Lower lobe of right lung (tissue), 2 donors: ENCODE measurements around the gene PRR15L. TPM values are rescaled to one million over a fixed set of nuclear protein-coding genes. Genes with fewer than 3 reads are reported as not detected.

Experiments
- ATAC-seq, 2 donors: fragments of 200-7000 bp; cut with Tn5 transposase; one replicate each; pipeline ENCODE4 v1.9.1; 2020 to 2022; ENCODE audit warnings: mild to moderate bottlenecking in 2 of 2, moderate library complexity in 2 of 2
- DNase-seq: peaks from one replicate; pipeline ENCODE4 v3.0.0-alpha.2; 2020
- H3K27ac ChIP-seq: fragments of 200-600 bp; one replicate; pipeline ENCODE4 v1.8.0; 2022
- H3K27me3 ChIP-seq: fragments of 200-600 bp; one replicate; pipeline ENCODE4 v1.8.0; 2022; ENCODE audit warnings: low read depth
- H3K36me3 ChIP-seq: fragments of 200-600 bp; one replicate; pipeline ENCODE4 v1.8.0; 2022; ENCODE audit warnings: mild to moderate bottlenecking
- H3K4me1 ChIP-seq: fragments of 200-600 bp; one replicate; pipeline ENCODE4 v1.8.0; 2022
- H3K4me3 ChIP-seq: fragments of 200-600 bp; one replicate; pipeline ENCODE4 v1.8.0; 2022; ENCODE audit warnings: mild to moderate bottlenecking
- H3K9me3 ChIP-seq: fragments of 200-600 bp; one replicate; pipeline ENCODE4 v1.8.0; 2022
- CTCF ChIP-seq: fragments of 200-600 bp; IDR thresholded peaks from one replicate; pipeline ENCODE4 v1.8.0; 2022; ENCODE audit warnings: antibody characterized with exemption, mild to moderate bottlenecking
- intact Hi-C: fragments of 100-400 bp; cut with DNase I; formaldehyde crosslinking; loops from one replicate; pipeline ENCODE4 v1.11.0; 2022
- total RNA-seq: library from RNA; stranded (reverse); fragmentation: NEBNext Ultra II Directional; extraction: Animal tissue kit (Norgen Biotek cat#: 25700); gene quantifications from one replicate; pipeline ENCODE4 v1.2.1, GENCODE V29; 2021
- donor health status: DM: no; HTN: yes; CAD: no; lungs with severe emphysema.

Gene PRR15L
- total RNA-seq, 1 donor from 2014 or later: 48.1 TPM

GRCh38 chr17:47907932-47908562 lies 49.6 kb downstream of the PRR15L start:
- Histone ChIP-seq H3K4me3 (no peak overlapping the region), H3K27me3 (no peaks in the 10 kb centered on the region), H3K36me3 (no peaks in the 10 kb centered on the region), H3K9me3 (no peaks in the 10 kb centered on the region), H3K4me1 (peaks cover 34% of the 10 kb centered on the region), H3K27ac (peak overlapping the region; percentile 1)
- DNase-seq (no peak), ATAC-seq (peak; percentile 34 to 38)
- TF ChIP-seq CTCF: no peak
- intact Hi-C loops: no loop called here

- TF ChIP-seq CTCF: no peak
- intact Hi-C loops: no loop called here
- Histone ChIP-seq H3K27ac (peak overlapping the region; percentile 76), H3K27me3 (no peaks in the 10 kb centered on the region), H3K4me3 (no peak overlapping the region), H3K36me3 (no peaks in the 10 kb centered on the region), H3K9me3 (no peaks in the 10 kb centered on the region), H3K4me1 (peaks cover 36% of the 10 kb centered on the region)
- no peak for DNase-seq
- peak in 1 of 2 donors; percentile 52 for ATAC-seq
These were observed 51.2 kb downstream of the PRR15L start for GRCh38 chr17:47906443-47906842.

DNA sequence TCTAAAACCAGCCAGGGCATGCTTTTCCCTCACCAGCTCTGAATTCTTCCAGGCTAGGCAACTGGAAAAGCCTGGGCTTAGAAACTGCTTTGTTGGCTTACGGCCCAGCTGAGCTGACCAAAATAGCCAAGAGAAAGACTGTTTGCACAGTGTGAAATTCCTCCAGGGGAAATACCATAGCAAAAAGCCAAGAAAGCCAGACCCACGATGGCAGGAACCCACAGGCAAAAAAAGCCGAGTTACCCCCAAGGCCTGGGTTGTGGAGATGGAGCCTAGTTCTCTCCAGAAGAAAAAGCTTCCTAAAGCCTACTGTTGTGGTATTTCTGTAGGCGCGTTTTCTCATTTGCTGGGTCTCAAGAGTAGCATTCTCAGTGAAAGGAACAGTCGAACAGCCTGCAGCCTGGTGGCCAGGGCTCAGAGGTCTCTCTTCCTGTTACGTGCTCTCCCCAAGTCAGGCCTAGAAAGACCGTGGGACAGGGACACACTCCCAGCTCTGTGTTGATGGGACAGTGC lies 52.4 kb downstream of the PRR15L start:
- H3K27me3 ChIP-seq: no peaks in the 10 kb centered on the region
- intact Hi-C loops: no loop called here
- ATAC-seq (peak; percentile 78 to 83), DNase-seq (peak; percentile 59)
- H3K4me3 ChIP-seq: no peak overlapping the region
- TF ChIP-seq CTCF: no peak
- H3K9me3 ChIP-seq: no peaks in the 10 kb centered on the region
- H3K4me1 ChIP-seq: peaks cover 44% of the 10 kb centered on the region
- H3K27ac ChIP-seq: peak overlapping the region; percentile 76
- peaks cover 7% of the 10 kb centered on the region for H3K36me3 ChIP-seq

DNA sequence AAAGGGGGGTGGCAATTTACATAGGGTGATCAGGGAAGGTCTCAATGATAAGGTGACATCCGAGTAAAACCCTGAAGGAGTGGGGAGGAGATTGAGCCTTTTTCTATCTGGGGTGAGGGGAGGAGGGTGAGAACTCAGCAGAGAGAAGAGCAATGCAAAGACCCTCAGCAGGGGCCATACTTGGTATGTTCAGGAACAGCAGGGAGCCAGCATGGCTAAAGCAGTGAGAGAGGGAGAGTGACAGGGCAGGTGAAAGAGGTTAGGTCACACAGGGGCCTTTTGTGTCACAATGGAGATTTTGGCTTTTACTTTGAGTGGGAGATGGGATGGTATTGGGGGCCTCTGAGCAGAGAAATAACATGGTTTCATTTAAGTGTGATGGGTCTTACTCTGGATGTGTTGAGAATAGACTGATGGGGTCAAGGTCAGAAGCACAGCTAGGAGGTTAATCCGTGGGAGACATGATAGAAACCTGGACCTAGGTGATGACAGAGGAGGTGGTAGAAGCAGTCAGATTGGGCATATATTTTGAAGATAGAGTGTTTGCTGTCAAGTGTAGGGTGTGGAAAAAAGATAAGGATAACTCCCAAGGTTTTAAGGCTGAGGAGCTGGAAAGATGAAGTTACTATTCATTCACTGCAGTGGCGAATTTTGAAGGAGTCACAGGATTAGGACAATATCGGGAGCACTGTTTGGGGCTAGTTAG lies 55.5 kb downstream of the PRR15L start:
- Histone ChIP-seq H3K36me3 (peaks cover 19% of the 10 kb centered on the region), H3K27me3 (no peaks in the 10 kb centered on the region), H3K27ac (peak overlapping the region; percentile 64), H3K4me1 (peaks cover 63% of the 10 kb centered on the region), H3K9me3 (no peaks in the 10 kb centered on the region), H3K4me3 (no peak overlapping the region)
- no peak for ATAC-seq
- no peak for TF ChIP-seq CTCF
- intact Hi-C loops: no loop called here
- DNase-seq: no peak

Other genes starting within 250 kb of the PRR15L start
- gene TBX21, start 224.6 kb downstream of the PRR15L start, total RNA-seq: 3.6 TPM
- gene OSBPL7, start 136.1 kb downstream of the PRR15L start, total RNA-seq: 15.0 TPM
- gene MRPL10, start 126.3 kb downstream of the PRR15L start, total RNA-seq: 33.2 TPM
- gene LRRC46, start 126.2 kb downstream of the PRR15L start, total RNA-seq: 11.6 TPM
- gene SCRN2, start 116.6 kb downstream of the PRR15L start, total RNA-seq: 30.9 TPM
- 4.7 TPM for gene SP6, start 106.7 kb downstream of the PRR15L start, total RNA-seq
- 19.4 TPM for gene SP2, start 61.6 kb downstream of the PRR15L start, total RNA-seq
- 29.2 TPM for gene PNPO, start 16.3 kb downstream of the PRR15L start, total RNA-seq
- gene CDK5RAP3, start 13.2 kb upstream of the PRR15L start, total RNA-seq: 161 TPM
- gene COPZ2, start 79.9 kb upstream of the PRR15L start, total RNA-seq: 22.9 TPM
- gene NFE2L1, start 90.5 kb upstream of the PRR15L start, total RNA-seq: 162 TPM
- gene CBX1, start 143.6 kb upstream of the PRR15L start, total RNA-seq: 30.7 TPM
- gene SNX11, start 149.9 kb upstream of the PRR15L start, total RNA-seq: 19.7 TPM